Measurements from ENCODE around the gene VSIG10L.
A peak's percentile ranks its signal among the peaks of the same experiment; 100 is the strongest.

VSIG10L gene

DNA sequence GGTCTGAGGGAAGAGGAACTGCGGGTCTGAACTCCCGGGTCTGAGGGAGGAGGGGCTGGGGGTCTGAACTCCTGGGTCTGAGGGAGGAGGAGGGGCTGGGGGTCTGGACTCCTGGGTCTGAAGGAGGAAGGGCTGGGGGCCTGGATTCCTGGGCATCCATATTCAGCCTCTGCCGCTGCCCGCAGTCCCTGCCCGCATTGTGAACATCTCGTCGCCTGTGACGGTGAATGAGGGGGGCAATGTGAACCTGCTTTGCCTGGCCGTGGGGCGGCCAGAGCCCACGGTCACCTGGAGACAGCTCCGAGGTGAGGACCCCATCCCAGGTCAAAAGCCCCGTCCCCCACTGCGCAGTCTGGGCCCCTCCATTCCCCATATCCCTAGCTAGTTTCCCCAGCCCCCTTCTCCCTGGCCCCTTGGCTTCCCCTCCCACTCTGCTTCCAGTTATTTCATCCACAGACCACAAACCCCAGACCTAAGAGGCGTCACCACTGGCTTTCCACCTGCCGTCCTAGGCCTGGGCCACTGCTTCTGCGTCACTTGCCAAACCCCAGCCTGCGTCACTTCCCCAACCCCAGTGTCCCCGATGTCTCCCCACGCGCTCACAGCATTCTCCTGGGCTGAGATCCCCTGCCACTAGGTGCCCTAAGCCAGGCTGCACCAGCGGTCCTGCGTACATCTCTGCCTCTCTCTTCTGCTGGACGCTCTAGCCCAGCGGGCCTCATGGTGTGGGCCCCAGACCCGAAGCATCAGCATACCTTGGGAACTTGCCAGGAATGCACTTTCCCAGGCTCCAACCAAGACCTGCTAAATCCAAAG, 16.6 kb downstream of the VSIG10L start:
- no peak overlapping the region for H3K14ac ChIP-seq (ENCODE audit: low read length in 2 of 2)
- H2BK12ac ChIP-seq (ENCODE audit: low read length in 2 of 2) = no peak overlapping the region
- H3K36me3 ChIP-seq (ENCODE audit: control insufficient read depth in 1 of 2, insufficient read depth in 2 of 2, low read depth in 1 of 2, low read length in 2 of 2) = no peaks in the 10 kb centered on the region
- H4K8ac ChIP-seq (ENCODE audit: low read length) = no peak overlapping the region
- peaks cover 0 to 47% of the 10 kb centered on the region in 2 experiments for H3K27me3 ChIP-seq (ENCODE audit: control insufficient read depth in 1 of 2, insufficient read depth in 1 of 2, low read length in 2 of 2)
- H3K79me1 ChIP-seq (replicated peaks; ENCODE audit: low read length, poor library complexity, severe bottlenecking) = no peaks in the 10 kb centered on the region
- no peak overlapping the region for H3K23ac ChIP-seq (ENCODE audit: low read length in 2 of 2)
- no peak overlapping the region for H2AFZ ChIP-seq (ENCODE audit: low read depth, low read length)
- no peak overlapping the region for H3K27ac ChIP-seq (ENCODE audit: low read length, poor library complexity, severe bottlenecking)
- H3K9ac ChIP-seq (ENCODE audit: low read length) = no peak overlapping the region
- H2BK15ac ChIP-seq (ENCODE audit: low read depth, poor library complexity, severe bottlenecking) = no peak overlapping the region
- no peak overlapping the region for H3K18ac ChIP-seq (ENCODE audit: low read depth in 1 of 2, low read length in 2 of 2)
- 81% methylated on average over 24 of the region's 26 CpGs for WGBS
- DNase-seq = no peak
- H3K4me1 ChIP-seq (ENCODE audit: control insufficient read depth, insufficient read depth, low read depth, low read length) = no peaks in the 10 kb centered on the region
- H3K4ac ChIP-seq (ENCODE audit: low read depth in 1 of 2, low read length in 2 of 2) = no peak overlapping the region
- no peak overlapping the region for H2BK120ac ChIP-seq (ENCODE audit: low read depth, low read length)
- no peak overlapping the region for H4K91ac ChIP-seq (ENCODE audit: low read length)
- H2AK5ac ChIP-seq (ENCODE audit: low read length, severe bottlenecking) = no peak overlapping the region
- H3K4me2 ChIP-seq (ENCODE audit: low read length, poor library complexity, severe bottlenecking) = no peak overlapping the region
- H2BK5ac ChIP-seq (ENCODE audit: low read depth, low read length, poor library complexity, severe bottlenecking) = no peak overlapping the region
- H3K9me3 ChIP-seq (ENCODE audit: control insufficient read depth, low read length) = no peaks in the 10 kb centered on the region
- no peak overlapping the region for H3K4me3 ChIP-seq (ENCODE audit: insufficient read depth in 1 of 2, low read depth in 1 of 2, low read length in 2 of 2)

DNA sequence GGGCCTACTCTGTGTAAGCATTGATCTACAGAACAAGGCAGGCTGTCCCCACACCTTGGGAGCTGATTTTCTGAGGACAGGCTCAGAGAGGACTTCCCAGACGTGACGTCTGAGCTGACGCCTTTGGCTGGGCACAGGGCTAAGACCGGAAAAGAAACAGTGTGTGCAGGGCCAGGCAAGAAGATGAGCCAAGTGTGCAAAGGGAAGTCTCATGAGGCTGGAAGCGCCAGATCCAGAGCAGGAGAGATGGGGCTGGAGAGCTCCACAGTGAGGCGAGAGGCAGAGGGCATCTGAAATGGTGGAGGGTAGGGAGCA, 17.8 kb downstream of the VSIG10L start:
- H3K36me3 ChIP-seq (ENCODE audit: control insufficient read depth in 1 of 2, insufficient read depth in 2 of 2, low read depth in 1 of 2, low read length in 2 of 2) = no peaks in the 10 kb centered on the region
- DNase-seq = no peak

GRCh38 chr19:51323481-51324166, 18.3 kb downstream of the VSIG10L start:
- Histone ChIP-seq H4K8ac (ENCODE audit: low read length) (no peak overlapping the region), H2AFZ (ENCODE audit: low read depth, low read length) (no peak overlapping the region), H3K36me3 (ENCODE audit: control insufficient read depth in 1 of 2, insufficient read depth in 2 of 2, low read depth in 1 of 2, low read length in 2 of 2) (no peaks in the 10 kb centered on the region), H3K4me3 (ENCODE audit: insufficient read depth in 1 of 2, low read depth in 1 of 2, low read length in 2 of 2) (no peak overlapping the region), H3K9ac (ENCODE audit: low read length) (no peak overlapping the region), H3K27me3 (ENCODE audit: control insufficient read depth in 1 of 2, insufficient read depth in 1 of 2, low read length in 2 of 2) (peaks cover 0 to 48% of the 10 kb centered on the region in 2 experiments), H2AK5ac (ENCODE audit: low read length, severe bottlenecking) (no peak overlapping the region), H2BK15ac (ENCODE audit: low read depth, poor library complexity, severe bottlenecking) (no peak overlapping the region), H3K4me1 (ENCODE audit: control insufficient read depth, insufficient read depth, low read depth, low read length) (no peaks in the 10 kb centered on the region), H3K23ac (ENCODE audit: low read length in 2 of 2) (no peak overlapping the region), H4K91ac (ENCODE audit: low read length) (peak overlapping the region; percentile 10), H2BK120ac (ENCODE audit: low read depth, low read length) (no peak overlapping the region), H2BK12ac (ENCODE audit: low read length in 2 of 2) (no peak overlapping the region), H3K27ac (ENCODE audit: low read length, poor library complexity, severe bottlenecking) (no peak overlapping the region), H3K18ac (ENCODE audit: low read depth in 1 of 2, low read length in 2 of 2) (no peak overlapping the region), H3K4me2 (ENCODE audit: low read length, poor library complexity, severe bottlenecking) (no peak overlapping the region), H3K9me3 (ENCODE audit: control insufficient read depth, low read length) (no peaks in the 10 kb centered on the region), H3K14ac (ENCODE audit: low read length in 2 of 2) (no peak overlapping the region), H3K4ac (ENCODE audit: low read depth in 1 of 2, low read length in 2 of 2) (no peak overlapping the region), H3K79me1 (replicated peaks; ENCODE audit: low read length, poor library complexity, severe bottlenecking) (no peaks in the 10 kb centered on the region), H2BK5ac (ENCODE audit: low read depth, low read length, poor library complexity, severe bottlenecking) (no peak overlapping the region)
- no peak for DNase-seq
- 85% methylated on average over 25 of the region's 29 CpGs for WGBS

More for the DNA sequence above, 17.8 kb downstream of the VSIG10L start:
- H3K27ac ChIP-seq (ENCODE audit: low read length, poor library complexity, severe bottlenecking) = no peak overlapping the region
- H3K9ac ChIP-seq (ENCODE audit: low read length) = no peak overlapping the region
- no peak overlapping the region for H2BK15ac ChIP-seq (ENCODE audit: low read depth, poor library complexity, severe bottlenecking)
- H3K4ac ChIP-seq (ENCODE audit: low read depth in 1 of 2, low read length in 2 of 2) = no peak overlapping the region
- H2BK5ac ChIP-seq (ENCODE audit: low read depth, low read length, poor library complexity, severe bottlenecking) = no peak overlapping the region
- H4K91ac ChIP-seq (ENCODE audit: low read length) = no peak overlapping the region
- H3K27me3 ChIP-seq (ENCODE audit: control insufficient read depth in 1 of 2, insufficient read depth in 1 of 2, low read length in 2 of 2) = peaks cover 0 to 50% of the 10 kb centered on the region in 2 experiments
- H2AFZ ChIP-seq (ENCODE audit: low read depth, low read length) = no peak overlapping the region
- no peak overlapping the region for H2BK12ac ChIP-seq (ENCODE audit: low read length in 2 of 2)
- H3K18ac ChIP-seq (ENCODE audit: low read depth in 1 of 2, low read length in 2 of 2) = no peak overlapping the region
- no peak overlapping the region for H2AK5ac ChIP-seq (ENCODE audit: low read length, severe bottlenecking)
- no peak overlapping the region for H3K4me2 ChIP-seq (ENCODE audit: low read length, poor library complexity, severe bottlenecking)
- no peak overlapping the region for H3K23ac ChIP-seq (ENCODE audit: low read length in 2 of 2)
- H3K79me1 ChIP-seq (replicated peaks; ENCODE audit: low read length, poor library complexity, severe bottlenecking) = no peaks in the 10 kb centered on the region
- no peak overlapping the region for H3K4me3 ChIP-seq (ENCODE audit: insufficient read depth in 1 of 2, low read depth in 1 of 2, low read length in 2 of 2)
- H2BK120ac ChIP-seq (ENCODE audit: low read depth, low read length) = no peak overlapping the region
- 86% methylated on average over 6 of the region's 6 CpGs for WGBS
- no peak overlapping the region for H3K14ac ChIP-seq (ENCODE audit: low read length in 2 of 2)
- H4K8ac ChIP-seq (ENCODE audit: low read length) = no peak overlapping the region
- no peaks in the 10 kb centered on the region for H3K9me3 ChIP-seq (ENCODE audit: control insufficient read depth, low read length)
- no peaks in the 10 kb centered on the region for H3K4me1 ChIP-seq (ENCODE audit: control insufficient read depth, insufficient read depth, low read depth, low read length)

DNA sequence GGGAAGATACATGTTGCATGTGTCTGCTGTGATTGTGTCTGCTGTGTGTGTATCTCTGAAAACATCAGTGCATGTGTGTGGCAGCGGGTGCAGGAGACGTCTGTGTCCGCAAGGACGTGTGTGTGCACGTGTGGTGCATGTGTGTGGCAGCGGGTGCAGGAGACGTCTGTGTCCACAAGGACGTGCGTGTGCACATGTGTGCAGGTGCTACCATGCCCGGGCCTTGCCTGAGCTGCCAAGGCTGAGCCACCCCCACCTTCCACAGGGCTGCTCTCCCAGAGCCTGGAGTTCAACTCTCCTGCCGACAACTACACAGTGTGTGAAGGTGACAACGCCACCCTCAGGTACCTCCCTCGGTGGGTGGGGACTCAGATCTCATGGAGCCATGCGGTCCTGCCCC, 20.1 kb downstream of the VSIG10L start:
- Histone ChIP-seq H4K8ac (ENCODE audit: low read length) (no peak overlapping the region), H3K4me1 (ENCODE audit: control insufficient read depth, insufficient read depth, low read depth, low read length) (no peaks in the 10 kb centered on the region), H2AFZ (ENCODE audit: low read depth, low read length) (no peak overlapping the region), H3K27ac (ENCODE audit: low read length, poor library complexity, severe bottlenecking) (no peak overlapping the region), H3K18ac (ENCODE audit: low read depth in 1 of 2, low read length in 2 of 2) (no peak overlapping the region), H3K79me1 (replicated peaks; ENCODE audit: low read length, poor library complexity, severe bottlenecking) (no peaks in the 10 kb centered on the region), H2BK12ac (ENCODE audit: low read length in 2 of 2) (no peak overlapping the region), H3K4me2 (ENCODE audit: low read length, poor library complexity, severe bottlenecking) (no peak overlapping the region), H4K91ac (ENCODE audit: low read length) (no peak overlapping the region), H3K9me3 (ENCODE audit: control insufficient read depth, low read length) (no peaks in the 10 kb centered on the region), H3K27me3 (ENCODE audit: control insufficient read depth in 1 of 2, insufficient read depth in 1 of 2, low read length in 2 of 2) (peaks cover 0 to 39% of the 10 kb centered on the region in 2 experiments), H2BK120ac (ENCODE audit: low read depth, low read length) (no peak overlapping the region), H3K14ac (ENCODE audit: low read length in 2 of 2) (no peak overlapping the region), H2BK5ac (ENCODE audit: low read depth, low read length, poor library complexity, severe bottlenecking) (no peak overlapping the region), H3K4me3 (ENCODE audit: insufficient read depth in 1 of 2, low read depth in 1 of 2, low read length in 2 of 2) (no peak overlapping the region), H3K23ac (ENCODE audit: low read length in 2 of 2) (no peak overlapping the region), H2AK5ac (ENCODE audit: low read length, severe bottlenecking) (no peak overlapping the region), H3K9ac (ENCODE audit: low read length) (no peak overlapping the region), H3K4ac (ENCODE audit: low read depth in 1 of 2, low read length in 2 of 2) (no peak overlapping the region), H2BK15ac (ENCODE audit: low read depth, poor library complexity, severe bottlenecking) (no peak overlapping the region), H3K36me3 (ENCODE audit: control insufficient read depth in 1 of 2, insufficient read depth in 2 of 2, low read depth in 1 of 2, low read length in 2 of 2) (no peaks in the 10 kb centered on the region)
- no peak for DNase-seq
- 76% methylated on average over 14 of the region's 14 CpGs for WGBS
